GM19328 (cell line): Measurements from ENCODE around the gene B3GAT3.
A peak's percentile ranks its signal among the peaks of the same experiment; 100 is the strongest.
"Not testable (repeated sequence)": the region's sequence is repeated elsewhere in the genome, so short reads cannot be mapped to it uniquely, and the experiment has no call there.

Source experiments
- ATAC-seq: cut with Tn5 transposase; IDR thresholded peaks from one replicate; pipeline ENCODE4 v1.9.1; 2021; ENCODE audit warnings: mild to moderate bottlenecking, moderate library complexity; ENCODE audit not compliant: unreplicated experiment

Gene B3GAT3

DNA sequence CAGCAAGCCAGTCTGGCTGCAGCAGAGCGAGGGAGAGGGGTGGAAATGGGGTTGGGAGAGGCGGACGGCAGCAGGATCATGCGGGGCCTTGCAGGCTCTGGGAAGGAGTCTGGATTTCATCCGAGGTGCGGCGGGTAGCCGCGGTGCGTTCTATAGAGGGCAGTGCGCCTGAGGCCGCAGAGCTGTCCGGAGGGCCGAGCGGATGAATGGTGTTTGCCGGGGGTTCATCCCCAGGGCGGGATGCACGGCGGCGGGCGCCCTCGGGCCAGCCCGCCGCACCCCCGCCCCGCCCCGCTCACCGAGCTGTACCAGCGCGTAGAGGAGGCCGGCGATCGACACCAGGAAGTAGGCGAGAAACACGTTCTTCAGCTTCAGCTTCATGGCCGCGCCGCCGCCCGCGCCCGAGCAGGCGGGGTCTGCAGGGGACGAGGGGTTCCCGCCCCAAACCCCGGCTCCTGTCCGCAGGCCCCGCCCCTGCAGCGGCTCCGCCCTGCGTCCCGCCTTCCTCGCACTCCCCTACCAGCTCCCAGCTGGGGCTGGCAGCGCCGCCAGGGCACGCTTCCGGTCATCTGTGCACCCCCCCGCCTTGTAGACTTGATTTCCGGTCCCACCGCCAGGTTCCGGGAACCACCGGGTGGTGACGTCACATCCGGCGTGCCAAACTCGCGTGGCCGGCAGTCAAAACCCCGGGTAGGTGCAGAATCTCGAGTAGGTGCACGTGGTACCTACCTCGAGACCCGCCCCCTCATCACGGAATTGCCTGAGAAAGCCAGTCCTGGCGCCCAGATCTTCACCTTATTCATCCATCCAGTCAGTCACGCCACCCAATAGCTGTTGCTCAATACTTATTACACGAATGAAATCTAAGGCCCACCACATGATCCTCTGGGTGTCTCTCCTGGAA, at the start of gene B3GAT3:
Gene B3GAT3 (minus strand): TSS at position 420 of the 904 bp plus-strand sequence. CDS start 39 bp downstream, at position 381.
- ATAC-seq = peak; percentile 90

- peak; percentile 6 for ATAC-seq
Measured at GRCh38 chr11:62671236-62671607, 49.4 kb upstream of the B3GAT3 start.

- ATAC-seq = no peak
Measured at GRCh38 chr11:62669420-62670161, 47.8 kb upstream of the B3GAT3 start.

GRCh38 chr11:62667460-62667859, 45.7 kb upstream of the B3GAT3 start:
- no peak for ATAC-seq

DNA sequence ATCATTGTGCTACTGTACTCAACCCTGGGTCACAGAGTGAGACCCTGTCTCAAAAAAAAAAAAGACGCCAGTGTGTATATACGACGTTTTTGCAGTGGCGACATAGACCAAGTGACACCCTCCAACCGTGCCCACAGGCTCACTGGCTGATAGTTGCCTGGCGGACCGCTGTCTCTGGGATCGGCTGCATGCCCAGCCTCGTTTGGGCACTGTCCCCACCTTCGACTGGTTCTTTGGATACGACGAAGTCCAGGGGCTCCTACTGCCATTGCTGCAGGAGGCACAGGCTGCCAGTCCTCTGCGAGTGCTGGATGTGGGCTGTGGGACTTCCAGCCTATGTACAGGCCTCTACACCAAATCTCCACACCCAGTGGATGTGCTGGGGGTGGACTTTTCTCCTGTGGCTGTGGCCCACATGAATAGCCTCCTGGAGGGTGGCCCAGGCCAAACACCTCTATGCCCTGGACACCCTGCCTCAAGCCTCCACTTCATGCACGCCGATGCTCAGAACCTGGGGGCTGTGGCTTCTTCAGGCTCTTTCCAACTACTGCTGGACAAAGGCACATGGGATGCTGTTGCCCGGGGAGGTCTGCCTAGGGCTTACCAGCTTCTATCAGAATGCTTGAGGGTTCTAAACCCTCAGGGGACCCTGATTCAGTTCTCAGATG, 44.6 kb upstream of the B3GAT3 start:
- ATAC-seq = no peak

- no peak for ATAC-seq
Measured at GRCh38 chr11:62665599-62666258, 43.9 kb upstream of the B3GAT3 start.

- peak; percentile 87 for ATAC-seq
Measured at GRCh38 chr11:62665075-62665598, 43.4 kb upstream of the B3GAT3 start, which contains the start of the genes C11orf98 and CSKMT. Gene C11orf98 (minus strand): TSS chr11:62665210. CDS start chr11:62665169, 41 bp downstream. Gene CSKMT (plus strand): TSS chr11:62665312. CDS start chr11:62665880, 568 bp downstream.

- ATAC-seq = peak; percentile 33
Measured at GRCh38 chr11:62664405-62665074, 42.8 kb upstream of the B3GAT3 start.

DNA sequence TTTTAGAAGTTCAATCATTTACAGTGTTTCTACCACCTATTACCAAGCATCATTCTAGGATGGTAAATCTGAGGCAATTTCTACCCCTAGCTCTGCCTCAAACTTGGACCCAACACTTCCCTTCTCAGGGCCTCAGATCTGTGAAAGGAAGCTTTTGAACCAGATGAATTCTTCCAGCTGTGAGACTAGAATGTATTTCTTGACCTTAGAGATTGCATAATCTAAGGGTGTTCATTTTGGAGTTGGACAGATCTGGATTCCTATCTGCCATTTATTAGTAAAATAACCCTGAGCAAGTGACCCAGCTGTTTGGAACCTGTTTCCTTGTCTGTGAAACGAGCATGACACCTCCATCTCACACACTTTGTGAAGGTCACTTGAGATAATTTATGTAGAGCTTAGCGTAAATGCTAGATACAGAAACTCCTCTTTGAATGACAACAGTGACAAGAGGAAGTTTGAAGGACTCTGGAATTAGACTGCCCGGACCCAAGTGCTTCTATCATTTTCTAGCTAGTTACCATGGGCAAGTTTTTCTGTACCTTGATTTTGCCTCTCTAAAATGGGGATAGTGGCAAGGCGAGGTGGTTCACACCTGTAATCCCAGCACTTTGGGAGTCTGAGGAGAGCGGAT, 35.1 kb upstream of the B3GAT3 start:
- no peak for ATAC-seq

DNA sequence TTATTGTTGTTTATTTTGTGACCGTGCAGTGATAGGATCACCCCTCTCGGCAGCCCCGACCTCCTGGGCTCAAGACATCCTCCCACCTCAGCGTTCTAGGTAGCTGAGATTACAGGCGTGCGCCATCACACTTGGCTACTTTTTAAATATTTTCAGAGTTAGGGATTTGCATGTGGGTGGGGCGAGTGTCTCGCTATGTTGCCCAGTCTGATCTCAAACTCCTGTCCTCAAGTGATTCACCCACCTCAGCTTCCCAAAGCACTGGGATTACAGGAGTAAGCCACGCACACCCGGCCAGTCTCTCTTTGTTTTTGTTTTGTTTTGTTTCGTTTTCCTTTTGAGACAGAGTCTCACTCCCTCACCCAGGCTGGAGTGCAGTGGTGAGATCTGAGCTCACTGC, 32.5 kb upstream of the B3GAT3 start:
- no peak for ATAC-seq

GRCh38 chr11:62652161-62653006, 30.6 kb upstream of the B3GAT3 start:
- no peak for ATAC-seq

DNA sequence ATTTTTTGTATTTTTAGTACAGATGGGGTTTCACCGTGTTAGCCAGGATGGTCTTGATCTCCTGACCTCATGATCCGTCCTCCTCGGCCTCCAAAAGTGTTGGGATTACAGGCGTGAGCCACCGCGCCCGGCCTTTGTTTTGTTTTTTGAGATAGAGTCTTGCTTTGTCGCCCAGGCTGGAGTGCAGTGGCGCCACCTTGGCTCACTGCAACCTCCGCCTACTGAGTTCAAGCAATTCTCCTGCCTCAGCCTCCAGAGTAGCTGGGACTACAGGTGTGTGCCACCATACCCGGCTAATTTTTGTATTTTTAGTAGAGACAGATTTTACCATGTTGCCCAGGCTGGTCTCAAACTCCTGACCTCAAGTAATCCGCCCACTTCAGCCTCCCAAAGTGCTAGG, 28.5 kb upstream of the B3GAT3 start:
- ATAC-seq = not testable (repeated sequence)

DNA sequence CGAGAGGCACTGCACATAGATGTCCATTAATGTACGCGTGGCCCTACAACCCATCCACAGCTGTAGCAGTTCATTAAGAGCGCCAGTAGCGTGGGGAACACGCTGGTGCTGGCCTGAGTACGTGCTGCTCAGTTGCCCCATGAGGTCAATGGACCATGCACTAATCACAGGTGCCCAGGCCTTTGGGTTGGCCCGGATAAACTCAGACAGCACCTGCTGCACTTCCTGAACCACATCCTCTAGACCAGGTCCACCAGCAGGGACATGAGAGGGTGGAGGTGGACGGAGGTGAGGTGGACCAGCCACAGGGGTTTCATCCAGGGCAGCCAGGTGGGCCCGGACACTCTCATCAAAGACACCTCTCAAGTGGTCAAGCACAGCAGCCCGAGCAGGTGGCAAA, 27.7 kb upstream of the B3GAT3 start:
- ATAC-seq = no peak

DNA sequence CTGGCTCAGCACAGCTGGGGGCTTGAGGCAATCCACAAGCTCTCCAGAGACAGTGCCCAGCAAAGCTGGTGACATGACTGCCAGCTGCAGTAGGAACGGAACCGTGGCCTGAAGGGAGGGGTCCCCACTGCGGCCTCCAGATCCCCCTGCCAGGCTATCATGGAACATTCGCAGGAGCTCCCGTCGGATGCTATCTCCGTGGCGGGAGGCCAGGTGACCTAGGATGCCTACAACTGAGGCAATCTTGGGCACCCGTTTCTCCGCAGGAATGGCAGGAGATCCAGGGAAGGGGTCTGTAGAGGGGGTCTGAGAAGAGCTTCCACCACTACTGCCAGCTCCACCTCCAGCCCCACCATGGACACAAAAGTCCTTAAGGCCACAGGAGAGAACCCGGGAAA, 27.2 kb upstream of the B3GAT3 start:
- ATAC-seq = no peak

- ATAC-seq = no peak
Measured at GRCh38 chr11:62648185-62648966, 26.6 kb upstream of the B3GAT3 start.

DNA sequence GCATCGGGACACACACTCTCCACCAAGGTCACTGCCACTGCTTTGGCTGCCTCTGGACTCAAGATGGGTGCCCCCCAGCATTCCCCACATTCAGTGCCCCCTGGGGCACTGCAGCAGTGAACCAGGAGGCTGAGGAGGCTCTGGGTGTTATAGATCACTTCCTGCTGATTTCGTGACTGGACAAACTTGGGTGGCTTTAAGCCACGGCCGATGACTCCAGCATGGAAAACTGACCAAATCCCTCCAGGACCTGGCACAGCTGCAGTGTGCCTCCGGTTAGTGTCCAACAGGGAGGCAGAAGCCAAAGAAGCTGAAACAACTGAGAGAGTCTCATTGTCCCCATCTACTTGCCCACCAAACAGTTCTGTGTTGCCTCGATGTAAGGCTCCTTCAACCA, 25.8 kb upstream of the B3GAT3 start:
- ATAC-seq = no peak

- no peak for ATAC-seq
Measured at GRCh38 chr11:62646825-62647608, 25.2 kb upstream of the B3GAT3 start.
